Measurements from ENCODE around the gene CEP250. TPM values are rescaled to one million over a fixed set of nuclear protein-coding genes. Genes with fewer than 3 reads are reported as not detected.

The CEP250 gene
- total RNA-seq, 1 experiment from 2014 or later, result 42.3 TPM

- TF ChIP-seq CTCF (IDR thresholded peaks at IDR 0.05 in 2 of 3, conservative IDR thresholded peaks at IDR 0.05 in 1 of 3; ENCODE audit: borderline replicate concordance in 1 of 3, insufficient read depth in 1 of 3, low read depth in 2 of 3, low read length in 2 of 3) (no peak), ZBTB33 (IDR thresholded peaks at IDR 0.05; ENCODE audit: extremely low read depth, insufficient replicate concordance, low read length) (no peak), TCF7L2 (IDR thresholded peaks at IDR 0.05; ENCODE audit: borderline replicate concordance, extremely low read depth, insufficient read depth, insufficient read length) (no peak), SRF (IDR thresholded peaks at IDR 0.05; ENCODE audit: low read depth) (no peak), EGR1 (IDR thresholded peaks at IDR 0.05; ENCODE audit: low read depth) (no peak), ELF1 (IDR thresholded peaks at IDR 0.05; ENCODE audit: borderline replicate concordance, low read depth) (no peak), EZH2phosphoT487 (IDR thresholded peaks at IDR 0.05; ENCODE audit: borderline replicate concordance) (no peak), POLR2AphosphoS5 (IDR thresholded peaks at IDR 0.05; ENCODE audit: low read depth, low read length) (no peak), MAX (IDR thresholded peaks at IDR 0.05) (no peak), SP1 (IDR thresholded peaks at IDR 0.05; ENCODE audit: low read depth) (no peak), ATF3 (IDR thresholded peaks at IDR 0.05) (no peak), ZNF274 (IDR thresholded peaks at IDR 0.05; ENCODE audit: low read depth, low read length) (no peak), ZFX (IDR thresholded peaks at IDR 0.05) (no peak)
Observed at GRCh38 chr20:35556871-35557270, 101.5 kb downstream of the CEP250 start (continued).

Measured in HCT116 (cell line).